Thyroid gland (tissue), 4 donors: ENCODE data around the gene TH.

Source experiments
- POLR2A ChIP-seq, 2 donors: fragments of 450-650 bp; IDR thresholded peaks; one replicate each; pipeline ENCODE4 v1.6.1; 2017; ENCODE audit warnings: antibody characterized with exemption in 2 of 2, mild to moderate bottlenecking in 2 of 2, moderate library complexity in 1 of 2
- TF ChIP-seq, protein P1 (sequence below), 6 experiments: fragments of 200-600 bp in 3 of 6; fragments of 450-650 bp in 3 of 6; sonication (generic) in 3 of 6; IDR thresholded peaks; one replicate each; pipeline ENCODE4 v1.5.1; 2016 to 2019; ENCODE audit warnings: antibody characterized with exemption in 6 of 6, mild to moderate bottlenecking in 2 of 6, inconsistent platforms in 1 of 6, moderate library complexity in 1 of 6

DNA sequence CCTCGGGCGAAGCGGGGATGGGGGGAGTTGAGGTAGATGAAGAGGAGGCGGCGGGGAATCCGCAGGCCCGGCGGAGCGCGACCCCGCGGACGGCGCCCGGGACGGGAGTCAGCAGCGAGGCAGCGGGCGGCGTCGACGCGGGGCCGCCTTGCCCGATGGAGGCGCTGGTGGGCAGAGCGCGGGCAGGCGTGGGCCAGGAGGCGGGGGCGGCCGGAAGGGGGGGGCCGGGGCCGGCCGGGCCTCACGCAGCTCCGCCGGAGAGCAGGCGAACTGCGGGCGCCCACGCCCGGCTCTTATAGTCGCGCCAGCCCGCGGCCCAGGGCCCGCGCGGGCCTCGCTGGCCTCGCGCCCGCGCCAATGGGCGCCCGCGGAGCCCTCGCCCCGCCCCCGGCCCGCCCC, 32.5 kb downstream of the TH start, which contains the start of gene IGF2:
- TF ChIP-seq, protein P1, sequence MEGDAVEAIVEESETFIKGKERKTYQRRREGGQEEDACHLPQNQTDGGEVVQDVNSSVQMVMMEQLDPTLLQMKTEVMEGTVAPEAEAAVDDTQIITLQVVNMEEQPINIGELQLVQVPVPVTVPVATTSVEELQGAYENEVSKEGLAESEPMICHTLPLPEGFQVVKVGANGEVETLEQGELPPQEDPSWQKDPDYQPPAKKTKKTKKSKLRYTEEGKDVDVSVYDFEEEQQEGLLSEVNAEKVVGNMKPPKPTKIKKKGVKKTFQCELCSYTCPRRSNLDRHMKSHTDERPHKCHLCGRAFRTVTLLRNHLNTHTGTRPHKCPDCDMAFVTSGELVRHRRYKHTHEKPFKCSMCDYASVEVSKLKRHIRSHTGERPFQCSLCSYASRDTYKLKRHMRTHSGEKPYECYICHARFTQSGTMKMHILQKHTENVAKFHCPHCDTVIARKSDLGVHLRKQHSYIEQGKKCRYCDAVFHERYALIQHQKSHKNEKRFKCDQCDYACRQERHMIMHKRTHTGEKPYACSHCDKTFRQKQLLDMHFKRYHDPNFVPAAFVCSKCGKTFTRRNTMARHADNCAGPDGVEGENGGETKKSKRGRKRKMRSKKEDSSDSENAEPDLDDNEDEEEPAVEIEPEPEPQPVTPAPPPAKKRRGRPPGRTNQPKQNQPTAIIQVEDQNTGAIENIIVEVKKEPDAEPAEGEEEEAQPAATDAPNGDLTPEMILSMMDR (IDR thresholded peaks at IDR 0.05), result no peak
- no peak for TF ChIP-seq POLR2A (IDR thresholded peaks at IDR 0.05)
